Mesothelial cell of epicardium (in vitro differentiated cells): ENCODE results near the gene ASAP2. TPM values are rescaled to one million over a fixed set of nuclear protein-coding genes. Genes with fewer than 3 reads are reported as not detected.

Experiments used
- DNase-seq, 2 experiments: peaks; one replicate each; pipeline ENCODE4 v3.0.0; 2021; ENCODE audit warnings: low spot score in 2 of 2; ENCODE audit not compliant: unreplicated experiment in 2 of 2
- H3K27ac Mint-ChIP-seq: 2 replicates; pipeline ENCODE4 v1.8.0; 2021; ENCODE audit warnings: mixed read lengths
- H3K27me3 Mint-ChIP-seq: 2 replicates; pipeline ENCODE4 v1.8.0; 2021; ENCODE audit warnings: low read depth, mixed read lengths
- H3K36me3 Mint-ChIP-seq: 2 replicates; pipeline ENCODE4 v1.8.0; 2021; ENCODE audit warnings: mixed read lengths
- H3K4me1 Mint-ChIP-seq: 2 replicates; pipeline ENCODE4 v1.8.0; 2021; ENCODE audit warnings: mixed read lengths
- H3K4me3 Mint-ChIP-seq: 2 replicates; pipeline ENCODE4 v1.8.0; 2021; ENCODE audit warnings: mild to moderate bottlenecking, moderate library complexity, mixed read lengths
- H3K9me3 Mint-ChIP-seq: 2 replicates; pipeline ENCODE4 v1.8.0; 2021; ENCODE audit warnings: mixed read lengths
- total RNA-seq: library from RNA; stranded (reverse); gene quantifications from 3 replicates; pipeline ENCODE4 v1.2.1, GENCODE V29; 2021
- TF ChIP-seq, protein P1 (sequence below): fragments of 200-600 bp; sonication (generic); IDR thresholded peaks from one replicate; pipeline ENCODE4 v1.5.0; 2021; ENCODE audit warnings: antibody characterized with exemption; ENCODE audit not compliant: unreplicated experiment

Gene ASAP2
- total RNA-seq, 1 donor from 2014 or later: 25.8 TPM

DNA sequence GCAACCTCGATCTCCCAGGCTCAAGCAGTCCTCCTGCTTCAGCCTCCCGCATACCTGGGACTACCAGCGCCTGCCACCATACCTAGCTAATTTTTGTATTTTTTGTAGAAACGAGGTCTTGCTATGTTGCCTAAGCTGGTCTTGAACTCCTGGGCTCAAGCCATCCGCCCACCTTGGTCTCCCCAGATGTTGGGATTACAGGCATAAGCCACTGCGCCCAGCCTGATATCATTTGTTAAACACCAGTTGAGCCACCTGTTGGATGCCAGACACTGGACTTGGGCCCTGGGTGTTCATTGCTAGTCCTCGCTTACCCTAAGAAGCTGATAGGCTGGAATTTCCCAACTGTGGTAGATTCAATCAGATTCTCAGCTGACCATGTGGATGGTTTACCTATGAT lies 136.9 kb downstream of the ASAP2 start:
- Mint-ChIP-seq H3K27ac (no peak overlapping the region), H3K36me3 (peaks cover 31% of the 10 kb centered on the region)
- TF ChIP-seq, protein P1, sequence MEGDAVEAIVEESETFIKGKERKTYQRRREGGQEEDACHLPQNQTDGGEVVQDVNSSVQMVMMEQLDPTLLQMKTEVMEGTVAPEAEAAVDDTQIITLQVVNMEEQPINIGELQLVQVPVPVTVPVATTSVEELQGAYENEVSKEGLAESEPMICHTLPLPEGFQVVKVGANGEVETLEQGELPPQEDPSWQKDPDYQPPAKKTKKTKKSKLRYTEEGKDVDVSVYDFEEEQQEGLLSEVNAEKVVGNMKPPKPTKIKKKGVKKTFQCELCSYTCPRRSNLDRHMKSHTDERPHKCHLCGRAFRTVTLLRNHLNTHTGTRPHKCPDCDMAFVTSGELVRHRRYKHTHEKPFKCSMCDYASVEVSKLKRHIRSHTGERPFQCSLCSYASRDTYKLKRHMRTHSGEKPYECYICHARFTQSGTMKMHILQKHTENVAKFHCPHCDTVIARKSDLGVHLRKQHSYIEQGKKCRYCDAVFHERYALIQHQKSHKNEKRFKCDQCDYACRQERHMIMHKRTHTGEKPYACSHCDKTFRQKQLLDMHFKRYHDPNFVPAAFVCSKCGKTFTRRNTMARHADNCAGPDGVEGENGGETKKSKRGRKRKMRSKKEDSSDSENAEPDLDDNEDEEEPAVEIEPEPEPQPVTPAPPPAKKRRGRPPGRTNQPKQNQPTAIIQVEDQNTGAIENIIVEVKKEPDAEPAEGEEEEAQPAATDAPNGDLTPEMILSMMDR: no peak

DNA sequence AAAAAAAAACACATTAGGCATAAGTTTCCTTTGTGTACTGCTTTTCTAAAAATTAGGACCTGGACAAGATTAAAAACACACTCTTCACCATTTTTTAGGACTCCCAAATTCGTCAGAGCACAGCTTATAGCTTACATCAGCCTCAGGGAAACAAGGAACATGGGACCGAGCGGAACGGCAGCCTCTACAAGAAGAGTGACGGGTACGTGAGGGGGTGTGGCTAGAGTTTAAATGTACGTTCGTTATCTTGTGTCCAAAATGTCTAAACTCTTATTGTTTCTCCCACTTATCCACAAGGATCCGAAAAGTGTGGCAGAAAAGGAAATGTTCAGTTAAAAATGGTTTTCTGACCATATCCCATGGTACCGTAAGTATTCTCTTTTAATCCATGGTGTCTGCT lies 137.8 kb downstream of the ASAP2 start:
- no peak overlapping the region for H3K4me3 Mint-ChIP-seq
- peaks cover 2% of the 10 kb centered on the region for H3K4me1 Mint-ChIP-seq
- H3K36me3 Mint-ChIP-seq: peaks cover 31% of the 10 kb centered on the region
- no peak overlapping the region for H3K27ac Mint-ChIP-seq
- H3K27me3 Mint-ChIP-seq: no peaks in the 10 kb centered on the region
- TF ChIP-seq, protein P1: no peak
- no peak for DNase-seq
- H3K9me3 Mint-ChIP-seq: peaks cover 7% of the 10 kb centered on the region

More for the DNA sequence above, 136.9 kb downstream of the ASAP2 start:
- Mint-ChIP-seq H3K4me3 (no peak overlapping the region), H3K27me3 (no peaks in the 10 kb centered on the region), H3K9me3 (peaks cover 7% of the 10 kb centered on the region), H3K4me1 (peaks cover 2% of the 10 kb centered on the region)
- DNase-seq: no peak

DNA sequence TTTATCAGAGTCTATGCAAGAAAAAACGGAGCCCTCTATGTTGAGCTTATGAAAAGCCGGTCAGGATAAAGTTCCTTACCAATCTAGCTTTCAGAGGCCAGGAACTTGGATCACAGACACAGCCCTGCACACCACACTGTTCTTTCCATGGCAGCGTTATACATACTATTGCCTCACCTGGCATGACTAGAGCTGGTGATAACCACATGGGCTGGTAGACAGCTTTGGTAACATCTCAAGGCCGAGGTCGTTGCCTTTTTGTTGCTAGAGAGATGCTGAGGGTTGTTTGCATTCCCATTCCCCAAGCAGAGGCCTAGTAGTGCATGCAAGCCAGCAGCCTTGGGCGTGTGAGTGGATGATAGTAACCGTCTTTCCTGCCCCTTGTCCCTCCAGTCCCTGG lies 138.7 kb downstream of the ASAP2 start:
- Mint-ChIP-seq H3K27me3 (no peaks in the 10 kb centered on the region), H3K4me1 (no peaks in the 10 kb centered on the region), H3K4me3 (no peak overlapping the region), H3K36me3 (peaks cover 25% of the 10 kb centered on the region), H3K27ac (no peak overlapping the region), H3K9me3 (peaks cover 7% of the 10 kb centered on the region)
- TF ChIP-seq, protein P1: no peak
- DNase-seq: no peak

DNA sequence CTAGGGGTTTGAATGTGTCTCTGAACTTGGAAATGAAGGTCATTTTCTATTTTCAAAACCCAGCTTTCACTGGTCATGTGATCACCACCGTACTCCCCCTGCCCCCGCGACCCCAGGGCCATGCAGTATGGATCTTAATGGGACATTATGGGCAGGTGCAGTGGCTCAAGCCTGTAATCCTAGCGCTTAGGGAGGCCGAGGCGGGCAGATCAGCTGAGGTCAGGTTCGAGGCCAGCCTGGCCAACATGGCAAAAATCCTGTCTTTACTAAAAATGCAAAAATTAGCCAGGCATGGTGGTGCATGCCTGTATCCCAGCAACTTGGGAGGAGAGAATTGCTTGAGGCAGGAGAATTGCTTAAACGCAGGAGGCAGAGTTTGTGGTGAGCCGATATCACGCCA lies 139.4 kb downstream of the ASAP2 start:
- Mint-ChIP-seq H3K9me3 (peaks cover 7% of the 10 kb centered on the region), H3K27me3 (no peaks in the 10 kb centered on the region), H3K4me3 (no peak overlapping the region), H3K27ac (no peak overlapping the region), H3K4me1 (no peaks in the 10 kb centered on the region), H3K36me3 (peaks cover 30% of the 10 kb centered on the region)
- no peak for DNase-seq
- TF ChIP-seq, protein P1: no peak

DNA sequence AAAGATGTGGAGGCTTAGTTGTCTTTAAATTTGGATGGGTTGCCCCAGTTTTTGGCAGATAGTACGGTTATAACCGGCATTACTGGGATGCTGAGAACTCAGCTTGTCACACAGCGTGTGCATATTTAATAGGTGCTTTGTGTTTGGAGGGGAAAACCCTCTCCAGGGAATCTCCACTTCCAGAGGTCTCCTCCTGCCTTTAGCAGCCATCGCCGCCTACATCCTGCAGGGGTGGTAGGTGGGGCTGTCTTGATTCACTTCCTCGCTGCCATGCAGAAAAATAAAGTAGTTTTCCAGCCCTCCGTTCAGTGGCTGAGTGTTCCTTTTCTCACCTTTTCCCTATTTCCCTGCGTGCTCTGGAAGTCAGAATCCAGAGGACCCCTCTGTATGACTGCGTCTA lies 140.3 kb downstream of the ASAP2 start:
- no peaks in the 10 kb centered on the region for H3K4me1 Mint-ChIP-seq
- H3K9me3 Mint-ChIP-seq: peaks cover 4% of the 10 kb centered on the region
- no peak overlapping the region for H3K4me3 Mint-ChIP-seq
- peaks cover 25% of the 10 kb centered on the region for H3K36me3 Mint-ChIP-seq
- no peaks in the 10 kb centered on the region for H3K27me3 Mint-ChIP-seq
- no peak overlapping the region for H3K27ac Mint-ChIP-seq
- DNase-seq: no peak
- TF ChIP-seq, protein P1: no peak

DNA sequence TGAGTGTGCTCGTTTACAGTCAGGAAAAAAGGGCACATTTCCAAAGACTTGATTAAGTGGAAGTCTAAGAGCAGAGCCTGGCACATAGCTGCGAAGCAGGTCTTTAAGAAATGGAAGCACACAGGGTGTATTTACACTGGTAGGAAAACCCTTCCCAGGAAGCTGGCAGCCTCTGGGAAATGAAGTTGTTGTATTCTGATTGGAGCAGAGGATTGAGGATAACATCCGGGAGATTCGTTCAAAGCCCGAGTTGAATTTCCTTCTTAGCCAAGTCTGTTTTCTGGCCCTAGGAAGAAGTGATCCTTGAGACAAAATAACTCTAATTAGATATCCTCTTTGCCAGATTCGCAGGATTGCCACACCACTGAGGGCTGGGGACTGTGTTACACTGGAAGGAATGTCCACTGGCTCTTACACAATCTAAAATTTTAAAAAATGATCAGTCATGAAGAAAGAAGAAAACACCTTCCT lies 140.8 kb downstream of the ASAP2 start:
- no peaks in the 10 kb centered on the region for H3K4me1 Mint-ChIP-seq
- H3K4me3 Mint-ChIP-seq: no peak overlapping the region
- peak overlapping the region; percentile 47 for H3K27ac Mint-ChIP-seq
- no peaks in the 10 kb centered on the region for H3K9me3 Mint-ChIP-seq
- TF ChIP-seq, protein P1: no peak
- peaks cover 23% of the 10 kb centered on the region for H3K36me3 Mint-ChIP-seq
- no peak for DNase-seq
- no peaks in the 10 kb centered on the region for H3K27me3 Mint-ChIP-seq
